Measurements from ENCODE around the gene AK4. TPM values are rescaled to one million over a fixed set of nuclear protein-coding genes. Genes with fewer than 3 reads are reported as not detected.
"Not testable (repeated sequence)": the region's sequence is repeated elsewhere in the genome, so short reads cannot be mapped to it uniquely, and the experiment has no call there.

The AK4 gene
- 10 to 100 TPM in 2 of 4 donors, 1 to 10 TPM in 2; 7.8 to 13.9 (median 9.8) TPM for total RNA-seq

- DNase-seq; H3K9me3 ChIP-seq; intact Hi-C loops (cut with DNase I); H3K27me3 ChIP-seq; H3K4me1 ChIP-seq; H3K36me3 ChIP-seq: not testable (repeated sequence)
- H3K27ac ChIP-seq = peak within 1 kb of the TSS in 2 of 3 donors; percentile 19 to 21
- WGBS, 2 donors = 0% methylated on average over 5 to 7 of the region's 33 CpGs
- peak within 1 kb of the TSS; percentile 68 to 76 (median 69) for H3K4me3 ChIP-seq (replicated peaks in 1 of 3)
Observed at GRCh38 chr1:65148178-65148547, at the start of gene AK4. Gene AK4 (plus strand): TSS chr1:65148203. CDS start chr1:65148408, 205 bp downstream.

DNA sequence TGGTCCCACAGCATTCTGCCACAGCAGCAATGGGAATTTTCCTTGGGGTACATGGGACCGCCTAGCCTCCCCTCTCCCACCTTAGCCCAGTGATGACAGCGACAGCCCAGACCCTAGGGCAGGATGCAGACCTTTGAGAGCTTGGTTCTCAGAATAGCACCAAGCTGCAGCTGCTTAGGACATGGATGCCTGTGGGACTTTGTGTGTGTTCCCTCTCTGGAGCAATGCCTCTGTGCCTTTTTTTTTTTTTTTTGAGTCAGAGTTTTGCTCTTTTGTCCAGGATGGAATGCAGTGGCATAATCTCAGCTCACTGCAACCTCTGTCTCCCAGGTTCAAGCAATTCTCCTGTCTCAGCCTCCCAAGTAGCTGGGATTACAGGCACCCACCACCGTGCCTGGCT, 44.2 kb upstream of the AK4 start:
- TF ChIP-seq, protein P1, sequence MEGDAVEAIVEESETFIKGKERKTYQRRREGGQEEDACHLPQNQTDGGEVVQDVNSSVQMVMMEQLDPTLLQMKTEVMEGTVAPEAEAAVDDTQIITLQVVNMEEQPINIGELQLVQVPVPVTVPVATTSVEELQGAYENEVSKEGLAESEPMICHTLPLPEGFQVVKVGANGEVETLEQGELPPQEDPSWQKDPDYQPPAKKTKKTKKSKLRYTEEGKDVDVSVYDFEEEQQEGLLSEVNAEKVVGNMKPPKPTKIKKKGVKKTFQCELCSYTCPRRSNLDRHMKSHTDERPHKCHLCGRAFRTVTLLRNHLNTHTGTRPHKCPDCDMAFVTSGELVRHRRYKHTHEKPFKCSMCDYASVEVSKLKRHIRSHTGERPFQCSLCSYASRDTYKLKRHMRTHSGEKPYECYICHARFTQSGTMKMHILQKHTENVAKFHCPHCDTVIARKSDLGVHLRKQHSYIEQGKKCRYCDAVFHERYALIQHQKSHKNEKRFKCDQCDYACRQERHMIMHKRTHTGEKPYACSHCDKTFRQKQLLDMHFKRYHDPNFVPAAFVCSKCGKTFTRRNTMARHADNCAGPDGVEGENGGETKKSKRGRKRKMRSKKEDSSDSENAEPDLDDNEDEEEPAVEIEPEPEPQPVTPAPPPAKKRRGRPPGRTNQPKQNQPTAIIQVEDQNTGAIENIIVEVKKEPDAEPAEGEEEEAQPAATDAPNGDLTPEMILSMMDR (IDR thresholded peaks at IDR 0.05) = no peak
- no peak for TF ChIP-seq POLR2A (IDR thresholded peaks at IDR 0.05)
- Histone ChIP-seq H3K9me3 (no peaks in the 10 kb centered on the region), H3K4me3 (replicated peaks in 1 of 3) (no peak overlapping the region), H3K27ac (no peak overlapping the region), H3K4me1 (no peaks in the 10 kb centered on the region), H3K27me3 (no peaks in the 10 kb centered on the region), H3K36me3 (no peaks in the 10 kb centered on the region)
- no peak for DNase-seq
- WGBS, 2 donors = 94% methylated on average over 2 to 3 of the region's 3 CpGs
- intact Hi-C loops (cut with DNase I) = no loop called here

DNA sequence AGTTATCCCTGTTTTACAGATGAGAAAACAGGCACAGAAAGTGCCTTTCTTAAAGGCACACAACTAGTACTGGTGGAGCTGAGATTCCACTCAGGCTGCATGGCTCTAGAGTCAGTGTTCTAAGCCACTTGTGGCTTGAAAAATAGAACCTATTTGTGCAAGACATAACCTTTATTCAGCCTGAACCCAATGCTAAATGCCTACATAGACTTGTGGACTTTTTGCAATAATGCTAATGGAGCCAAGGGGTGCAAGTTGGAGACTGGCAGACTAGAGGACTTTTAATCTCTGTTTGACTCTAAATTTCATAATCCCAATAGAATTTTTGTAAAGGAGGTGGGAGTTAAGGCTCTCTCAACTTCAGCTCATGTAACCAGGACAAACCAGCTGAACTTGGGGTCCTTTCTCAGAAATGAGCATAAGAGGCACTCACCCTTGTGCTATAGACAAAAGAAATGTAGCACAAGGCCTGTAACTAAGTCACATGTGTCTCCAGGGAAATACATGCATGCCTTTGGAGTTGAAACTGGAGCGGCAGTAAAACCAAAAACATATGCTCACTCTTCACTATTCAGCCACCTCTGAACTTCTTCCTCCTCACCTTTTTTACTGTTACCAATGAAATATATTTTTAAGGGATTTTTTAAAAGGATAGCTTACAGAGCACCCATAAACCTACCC, 43.0 kb upstream of the AK4 start:
- Histone ChIP-seq H3K27me3 (no peaks in the 10 kb centered on the region), H3K4me3 (replicated peaks in 1 of 3) (no peak overlapping the region), H3K9me3 (no peaks in the 10 kb centered on the region), H3K36me3 (no peaks in the 10 kb centered on the region), H3K4me1 (no peaks in the 10 kb centered on the region), H3K27ac (no peak overlapping the region)
- DNase-seq = no peak
- WGBS, 2 donors = 64 to 71% methylated on average over 1 of the region's 1 CpG
- TF ChIP-seq POLR2A (IDR thresholded peaks at IDR 0.05) = no peak
- TF ChIP-seq, protein P1 (IDR thresholded peaks at IDR 0.05) = no peak
- intact Hi-C loops (cut with DNase I) = no loop called here

DNA sequence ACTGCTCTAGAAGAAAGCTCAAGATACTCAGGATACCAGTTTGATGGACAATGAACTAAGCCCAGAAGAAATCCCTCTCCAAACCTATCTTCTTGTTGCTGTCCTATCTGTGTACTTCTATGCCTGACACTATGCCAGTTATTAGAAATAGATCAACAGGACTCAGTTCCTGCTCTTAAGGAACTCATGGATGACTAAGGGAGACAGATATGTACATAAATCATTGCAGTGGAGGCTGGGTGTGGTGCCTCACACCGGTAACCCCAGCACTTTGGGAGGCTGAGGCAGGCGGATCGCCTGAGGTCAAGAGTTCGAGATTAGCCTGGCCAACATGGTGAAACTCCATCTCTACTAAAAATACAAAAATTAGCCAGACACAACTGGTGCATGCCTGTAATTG, 42.4 kb upstream of the AK4 start:
- no peak for DNase-seq
- Histone ChIP-seq H3K27me3 (no peaks in the 10 kb centered on the region), H3K27ac (no peak overlapping the region), H3K9me3 (no peaks in the 10 kb centered on the region), H3K4me1 (no peaks in the 10 kb centered on the region), H3K4me3 (replicated peaks in 1 of 3) (no peak overlapping the region), H3K36me3 (no peaks in the 10 kb centered on the region)
- TF ChIP-seq, protein P1 (IDR thresholded peaks at IDR 0.05) = no peak
- no peak for TF ChIP-seq POLR2A (IDR thresholded peaks at IDR 0.05)
- intact Hi-C loops (cut with DNase I) = no loop called here
- 79 to 82% methylated on average over 4 of the region's 4 CpGs for WGBS, 2 donors

DNA sequence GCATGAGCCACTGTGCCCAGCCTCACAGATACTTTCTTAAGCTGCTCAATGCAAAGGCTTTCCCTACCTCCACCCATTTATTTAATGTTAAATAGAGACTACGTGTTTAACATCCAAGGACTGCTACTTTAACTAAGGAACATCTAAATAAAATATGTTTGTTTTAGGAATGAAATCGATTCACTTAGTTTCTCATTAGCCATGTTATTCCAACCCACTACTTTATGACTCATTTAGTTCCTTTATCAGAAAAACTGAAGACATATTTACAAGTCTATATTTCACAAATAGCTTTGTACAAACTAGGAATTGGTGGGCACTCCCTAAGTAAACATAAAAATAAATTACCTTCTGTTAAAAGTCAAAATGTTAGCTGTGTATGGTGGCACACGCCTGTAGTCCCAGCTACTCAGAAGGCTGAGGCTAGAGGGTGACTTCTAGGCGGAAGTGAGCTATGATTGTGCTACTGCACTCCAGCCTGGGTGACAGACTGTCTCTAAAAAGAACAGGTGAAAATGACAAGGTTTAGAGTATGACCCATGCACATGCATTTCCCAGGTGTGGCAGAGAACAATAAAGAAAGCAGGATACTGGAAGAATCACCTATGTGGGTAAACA, 39.9 kb upstream of the AK4 start:
- no peaks in the 10 kb centered on the region for H3K36me3 ChIP-seq
- intact Hi-C loops (cut with DNase I) = no loop called here
- no peak for DNase-seq
- H3K9me3 ChIP-seq = no peaks in the 10 kb centered on the region
- 87 to 92% methylated on average over 4 of the region's 4 CpGs for WGBS, 2 donors
- H3K27me3 ChIP-seq = no peaks in the 10 kb centered on the region
- no peaks in the 10 kb centered on the region for H3K4me1 ChIP-seq
- H3K4me3 ChIP-seq (replicated peaks in 1 of 3) = no peak overlapping the region
- TF ChIP-seq POLR2A (IDR thresholded peaks at IDR 0.05) = no peak
- TF ChIP-seq, protein P1 (IDR thresholded peaks at IDR 0.05) = no peak
- no peak overlapping the region for H3K27ac ChIP-seq
